GM23338 (cell line): ENCODE data around the gene ALDH1A1. TPM values are rescaled to one million over a fixed set of nuclear protein-coding genes. Genes with fewer than 3 reads are reported as not detected.
A peak's percentile ranks its signal among the peaks of the same experiment; 100 is the strongest.

Experiments used
- ATAC-seq: fragments of 200-7000 bp; cut with Tn5 transposase; 3 replicates; pipeline ENCODE4 v1.9.1; 2020
- DNase-seq: peaks from one replicate; pipeline ENCODE4 v3.0.0-alpha.2; 2015; ENCODE audit warnings: low spot score
- H2AFZ ChIP-seq: fragments of 200-600 bp; sonication (generic); 2 replicates; pipeline ENCODE4 v1.8.0; 2016; ENCODE audit warnings: antibody characterized with exemption, mild to moderate bottlenecking, moderate library complexity
- H3F3A ChIP-seq: fragments of 200-600 bp; sonication (generic); replicated peaks from 2 replicates; pipeline ENCODE4 v1.8.0; 2017; ENCODE audit warnings: antibody characterized with exemption, mixed run types, low read depth
- H3K27ac ChIP-seq: fragments of 200-600 bp; sonication (generic); 2 replicates; pipeline ENCODE4 v1.6.1; 2016; ENCODE audit warnings: low read depth
- H3K27me3 ChIP-seq: fragments of 200-600 bp; sonication (generic); 2 replicates; pipeline ENCODE4 v1.8.0; 2016; ENCODE audit warnings: mild to moderate bottlenecking, mixed run types, moderate library complexity; ENCODE audit not compliant: insufficient read depth
- H3K36me3 ChIP-seq: fragments of 200-600 bp; sonication (generic); 2 replicates; pipeline ENCODE4 v1.8.0; 2016; ENCODE audit warnings: mild to moderate bottlenecking; ENCODE audit not compliant: insufficient read depth
- H3K4me1 ChIP-seq: fragments of 200-600 bp; sonication (generic); 2 replicates; pipeline ENCODE4 v1.8.0; 2016; ENCODE audit warnings: mild to moderate bottlenecking, moderate library complexity; ENCODE audit not compliant: insufficient read depth
- H3K4me2 ChIP-seq: fragments of 200-600 bp; sonication (generic); 2 replicates; pipeline ENCODE4 v1.7.1; 2017; ENCODE audit warnings: mixed run types
- H3K4me3 ChIP-seq: fragments of 200-600 bp; sonication (generic); 2 replicates; pipeline ENCODE4 v1.6.1; 2016; ENCODE audit warnings: mixed run types
- H3K79me2 ChIP-seq: fragments of 200-600 bp; sonication (generic); replicated peaks from 2 replicates; pipeline ENCODE4 v1.8.0; 2017; ENCODE audit warnings: mild to moderate bottlenecking; ENCODE audit not compliant: insufficient read depth
- H3K9me2 ChIP-seq: fragments of 200-600 bp; sonication (generic); 2 replicates; pipeline ENCODE4 v1.8.0; 2017; ENCODE audit not compliant: insufficient read depth
- H4K20me1 ChIP-seq: fragments of 200-600 bp; sonication (generic); replicated peaks from 2 replicates; pipeline ENCODE4 v1.8.0; 2017; ENCODE audit warnings: mild to moderate bottlenecking; ENCODE audit not compliant: insufficient read depth
- H3K27ac Mint-ChIP-seq: 2 replicates; pipeline ENCODE4 v1.8.0; 2020; ENCODE audit warnings: inconsistent platforms, mild to moderate bottlenecking, moderate library complexity, mixed read lengths
- H3K27me3 Mint-ChIP-seq: 3 replicates; pipeline ENCODE4 v1.8.0; 2022; ENCODE audit warnings: low read depth, mild to moderate bottlenecking, moderate library complexity, mixed read lengths, inconsistent platforms; ENCODE audit not compliant: insufficient read depth, poor library complexity
- H3K36me3 Mint-ChIP-seq: 3 replicates; pipeline ENCODE4 v1.8.0; 2021; ENCODE audit warnings: low read depth, mild to moderate bottlenecking, inconsistent platforms, moderate library complexity, mixed read lengths
- H3K4me1 Mint-ChIP-seq: 3 replicates; pipeline ENCODE4 v1.8.0; 2020; ENCODE audit warnings: mild to moderate bottlenecking, inconsistent platforms, mixed read lengths
- H3K4me3 Mint-ChIP-seq: 3 replicates; pipeline ENCODE4 v1.8.0; 2021; ENCODE audit warnings: moderate library complexity, mild to moderate bottlenecking, inconsistent platforms, mixed read lengths
- H3K9me3 Mint-ChIP-seq: 3 replicates; pipeline ENCODE4 v1.8.0; 2020; ENCODE audit warnings: moderate library complexity, mild to moderate bottlenecking, inconsistent platforms, mixed read lengths
- CREB1 ChIP-seq: fragments of 250-450 bp; sonication (Bioruptor Pico); IDR thresholded peaks from 2 replicates; pipeline ENCODE4 v1.5.0; 2020; ENCODE audit warnings: low read depth, mild to moderate bottlenecking, moderate library complexity
- EZH2 ChIP-seq: fragments of 200-600 bp; sonication (generic); IDR thresholded peaks from one replicate; pipeline ENCODE4 v1.8.0; 2017; ENCODE audit warnings: antibody characterized with exemption, mild to moderate bottlenecking, low read depth; ENCODE audit not compliant: unreplicated experiment
- JUNB ChIP-seq: IDR thresholded peaks from one replicate; pipeline ENCODE4 v1.6.1; 2016; ENCODE audit warnings: antibody characterized with exemption; ENCODE audit not compliant: unreplicated experiment
- POLR2AphosphoS5 ChIP-seq: IDR thresholded peaks from 2 replicates; pipeline ENCODE4 v1.6.1; 2016; ENCODE audit warnings: antibody characterized with exemption, low read depth
- polyA plus RNA-seq: library from polyadenylated mRNA; unstranded; fragments of >200 nt; fragmentation: Nextera tagmentation; extraction: Ambion mirVana; gene quantifications from 2 replicates; pipeline ENCODE4 v1.2.1, GENCODE V29; 2016
- total RNA-seq: library from RNA; depleted of rRNA; stranded (reverse); fragments of >200 nt; shearing (Covaris generic); gene quantifications from 2 replicates; pipeline ENCODE4 v1.2.3, GENCODE V29; 2014
- TF ChIP-seq, protein P1 (sequence below): IDR thresholded peaks from 2 replicates; pipeline ENCODE4 v1.6.1; 2016; ENCODE audit warnings: antibody characterized with exemption
- TF ChIP-seq, protein P2 (sequence below), 2 experiments: fragments of 200-600 bp in 1 of 2; sonication (generic) in 1 of 2; conservative IDR thresholded peaks; 2 replicates each; pipeline versions ENCODE4 v1.5.1 to v1.6.1; 2016 to 2017; ENCODE audit warnings: antibody characterized with exemption in 2 of 2, low read depth in 2 of 2, mild to moderate bottlenecking in 2 of 2, moderate library complexity in 1 of 2
- TF ChIP-seq, protein P3 (sequence below): IDR thresholded peaks from one replicate; pipeline ENCODE4 v1.6.1; 2018; ENCODE audit warnings: antibody characterized with exemption; ENCODE audit not compliant: unreplicated experiment

Gene ALDH1A1
- total and polyA plus RNA-seq, 2 experiments from 2014 or later = 2.1 to 3.4 TPM

DNA sequence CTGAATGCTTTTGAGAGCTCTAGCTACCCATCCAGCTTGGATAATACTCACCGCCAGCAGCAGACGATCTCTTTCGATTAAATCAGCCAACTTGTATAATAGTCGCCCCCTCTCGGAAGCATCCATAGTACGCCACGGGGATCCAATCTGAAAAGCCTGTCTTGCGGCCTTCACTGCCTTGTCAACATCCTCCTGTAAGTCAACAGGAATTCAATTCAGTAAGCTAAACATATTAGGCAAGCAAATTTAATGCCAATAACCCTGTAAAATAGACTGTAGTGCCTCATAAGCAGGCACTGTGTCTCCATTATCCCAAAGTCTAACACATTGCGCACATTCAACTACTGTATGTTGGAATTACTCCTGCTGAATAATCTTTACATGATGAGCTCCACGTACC lies 22.0 kb downstream of the ALDH1A1 start:
- Mint-ChIP-seq H3K27ac (no peak overlapping the region), H3K36me3 (no peaks in the 10 kb centered on the region), H3K4me1 (no peaks in the 10 kb centered on the region), H3K27me3 (no peaks in the 10 kb centered on the region), H3K9me3 (no peaks in the 10 kb centered on the region), H3K4me3 (no peak overlapping the region)
- Histone ChIP-seq H2AFZ (no peak overlapping the region), H3K4me3 (no peak overlapping the region), H3K36me3 (no peaks in the 10 kb centered on the region), H3K27me3 (no peaks in the 10 kb centered on the region), H3K4me1 (no peaks in the 10 kb centered on the region), H4K20me1 (no peaks in the 10 kb centered on the region), H3K79me2 (no peaks in the 10 kb centered on the region), H3K27ac (no peak overlapping the region), H3K9me2 (no peaks in the 10 kb centered on the region), H3K4me2 (no peak overlapping the region), H3F3A (no peaks in the 10 kb centered on the region)
- DNase-seq (peak; percentile 55), ATAC-seq (peak; percentile 73)
- TF ChIP-seq POLR2AphosphoS5 = no peak
- TF ChIP-seq, protein P1, sequence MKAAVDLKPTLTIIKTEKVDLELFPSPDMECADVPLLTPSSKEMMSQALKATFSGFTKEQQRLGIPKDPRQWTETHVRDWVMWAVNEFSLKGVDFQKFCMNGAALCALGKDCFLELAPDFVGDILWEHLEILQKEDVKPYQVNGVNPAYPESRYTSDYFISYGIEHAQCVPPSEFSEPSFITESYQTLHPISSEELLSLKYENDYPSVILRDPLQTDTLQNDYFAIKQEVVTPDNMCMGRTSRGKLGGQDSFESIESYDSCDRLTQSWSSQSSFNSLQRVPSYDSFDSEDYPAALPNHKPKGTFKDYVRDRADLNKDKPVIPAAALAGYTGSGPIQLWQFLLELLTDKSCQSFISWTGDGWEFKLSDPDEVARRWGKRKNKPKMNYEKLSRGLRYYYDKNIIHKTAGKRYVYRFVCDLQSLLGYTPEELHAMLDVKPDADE = no peak
- TF ChIP-seq, protein P2, sequence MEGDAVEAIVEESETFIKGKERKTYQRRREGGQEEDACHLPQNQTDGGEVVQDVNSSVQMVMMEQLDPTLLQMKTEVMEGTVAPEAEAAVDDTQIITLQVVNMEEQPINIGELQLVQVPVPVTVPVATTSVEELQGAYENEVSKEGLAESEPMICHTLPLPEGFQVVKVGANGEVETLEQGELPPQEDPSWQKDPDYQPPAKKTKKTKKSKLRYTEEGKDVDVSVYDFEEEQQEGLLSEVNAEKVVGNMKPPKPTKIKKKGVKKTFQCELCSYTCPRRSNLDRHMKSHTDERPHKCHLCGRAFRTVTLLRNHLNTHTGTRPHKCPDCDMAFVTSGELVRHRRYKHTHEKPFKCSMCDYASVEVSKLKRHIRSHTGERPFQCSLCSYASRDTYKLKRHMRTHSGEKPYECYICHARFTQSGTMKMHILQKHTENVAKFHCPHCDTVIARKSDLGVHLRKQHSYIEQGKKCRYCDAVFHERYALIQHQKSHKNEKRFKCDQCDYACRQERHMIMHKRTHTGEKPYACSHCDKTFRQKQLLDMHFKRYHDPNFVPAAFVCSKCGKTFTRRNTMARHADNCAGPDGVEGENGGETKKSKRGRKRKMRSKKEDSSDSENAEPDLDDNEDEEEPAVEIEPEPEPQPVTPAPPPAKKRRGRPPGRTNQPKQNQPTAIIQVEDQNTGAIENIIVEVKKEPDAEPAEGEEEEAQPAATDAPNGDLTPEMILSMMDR (conservative IDR thresholded peaks at IDR 0.05; ENCODE audit: low read depth in 2 of 2) = peak; percentile 48
- TF ChIP-seq, protein P3, sequence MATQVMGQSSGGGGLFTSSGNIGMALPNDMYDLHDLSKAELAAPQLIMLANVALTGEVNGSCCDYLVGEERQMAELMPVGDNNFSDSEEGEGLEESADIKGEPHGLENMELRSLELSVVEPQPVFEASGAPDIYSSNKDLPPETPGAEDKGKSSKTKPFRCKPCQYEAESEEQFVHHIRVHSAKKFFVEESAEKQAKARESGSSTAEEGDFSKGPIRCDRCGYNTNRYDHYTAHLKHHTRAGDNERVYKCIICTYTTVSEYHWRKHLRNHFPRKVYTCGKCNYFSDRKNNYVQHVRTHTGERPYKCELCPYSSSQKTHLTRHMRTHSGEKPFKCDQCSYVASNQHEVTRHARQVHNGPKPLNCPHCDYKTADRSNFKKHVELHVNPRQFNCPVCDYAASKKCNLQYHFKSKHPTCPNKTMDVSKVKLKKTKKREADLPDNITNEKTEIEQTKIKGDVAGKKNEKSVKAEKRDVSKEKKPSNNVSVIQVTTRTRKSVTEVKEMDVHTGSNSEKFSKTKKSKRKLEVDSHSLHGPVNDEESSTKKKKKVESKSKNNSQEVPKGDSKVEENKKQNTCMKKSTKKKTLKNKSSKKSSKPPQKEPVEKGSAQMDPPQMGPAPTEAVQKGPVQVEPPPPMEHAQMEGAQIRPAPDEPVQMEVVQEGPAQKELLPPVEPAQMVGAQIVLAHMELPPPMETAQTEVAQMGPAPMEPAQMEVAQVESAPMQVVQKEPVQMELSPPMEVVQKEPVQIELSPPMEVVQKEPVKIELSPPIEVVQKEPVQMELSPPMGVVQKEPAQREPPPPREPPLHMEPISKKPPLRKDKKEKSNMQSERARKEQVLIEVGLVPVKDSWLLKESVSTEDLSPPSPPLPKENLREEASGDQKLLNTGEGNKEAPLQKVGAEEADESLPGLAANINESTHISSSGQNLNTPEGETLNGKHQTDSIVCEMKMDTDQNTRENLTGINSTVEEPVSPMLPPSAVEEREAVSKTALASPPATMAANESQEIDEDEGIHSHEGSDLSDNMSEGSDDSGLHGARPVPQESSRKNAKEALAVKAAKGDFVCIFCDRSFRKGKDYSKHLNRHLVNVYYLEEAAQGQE = no peak

DNA sequence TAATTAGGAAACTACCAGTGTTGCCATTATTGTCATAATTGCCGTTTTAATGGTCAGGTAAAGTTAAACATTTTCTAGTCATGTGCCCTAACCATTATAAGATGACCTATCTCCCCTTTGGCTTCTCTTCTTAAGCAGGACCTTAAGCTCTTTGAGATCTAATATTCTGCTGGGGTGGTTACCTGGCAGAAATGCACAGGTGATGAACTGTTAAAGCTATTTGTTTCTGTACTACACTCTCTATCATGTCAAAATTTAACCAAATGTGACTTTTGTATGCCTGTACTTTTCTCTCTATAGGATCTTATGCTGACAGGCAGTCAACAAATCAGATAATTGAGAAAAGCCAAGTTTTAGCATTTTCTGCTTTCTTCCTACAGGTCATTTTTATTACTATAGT lies 23.3 kb downstream of the ALDH1A1 start:
- Histone ChIP-seq H3K4me3 (no peak overlapping the region), H3K36me3 (no peaks in the 10 kb centered on the region), H3K27me3 (no peaks in the 10 kb centered on the region), H3K27ac (no peak overlapping the region), H3K79me2 (no peaks in the 10 kb centered on the region), H3F3A (no peaks in the 10 kb centered on the region), H3K4me2 (no peak overlapping the region), H3K9me2 (no peaks in the 10 kb centered on the region), H2AFZ (no peak overlapping the region), H4K20me1 (no peaks in the 10 kb centered on the region), H3K4me1 (no peaks in the 10 kb centered on the region)
- ATAC-seq (no peak), DNase-seq (no peak)
- Mint-ChIP-seq H3K27ac (no peak overlapping the region), H3K4me1 (no peaks in the 10 kb centered on the region; the same call in 2 of the 3 replicates), H3K4me3 (no peak overlapping the region), H3K27me3 (no peaks in the 10 kb centered on the region), H3K36me3 (no peaks in the 10 kb centered on the region), H3K9me3 (no peaks in the 10 kb centered on the region)
- no peak for TF ChIP-seq CREB1
- no peak for TF ChIP-seq JUNB
- TF ChIP-seq POLR2AphosphoS5 = no peak
- TF ChIP-seq, protein P1 = no peak
- TF ChIP-seq, protein P2 (conservative IDR thresholded peaks at IDR 0.05; ENCODE audit: low read depth in 2 of 2) = no peak
- TF ChIP-seq EZH2 = no peak
